KMS-11 (cell line): ENCODE results near the gene RPS19.

Source experiments
- H2AFZ ChIP-seq: fragments of 200-600 bp; sonication (generic); 2 replicates; pipeline ENCODE4 v1.6.1; 2016; ENCODE audit warnings: antibody characterized with exemption, mixed run types, low read depth
- H3K27ac ChIP-seq: fragments of 200-600 bp; sonication (generic); 2 replicates; pipeline ENCODE4 v1.6.1; 2016; ENCODE audit warnings: mild to moderate bottlenecking, mixed run types
- H3K27me3 ChIP-seq: fragments of 200-600 bp; sonication (generic); 2 replicates; pipeline ENCODE4 v1.6.1; 2017; ENCODE audit warnings: mild to moderate bottlenecking, low read depth, mixed run types, moderate library complexity; ENCODE audit not compliant: insufficient read depth
- H3K36me3 ChIP-seq: fragments of 200-600 bp; sonication (generic); 2 replicates; pipeline ENCODE4 v1.6.1; 2017; ENCODE audit warnings: mild to moderate bottlenecking, mixed run types; ENCODE audit not compliant: insufficient read depth
- H3K4me1 ChIP-seq: fragments of 200-600 bp; sonication (generic); 2 replicates; pipeline ENCODE4 v1.6.1; 2016; ENCODE audit warnings: mild to moderate bottlenecking, low read depth, mixed run types; ENCODE audit not compliant: poor library complexity, severe bottlenecking
- H3K4me2 ChIP-seq: fragments of 200-600 bp; sonication (generic); 2 replicates; pipeline ENCODE4 v1.7.0; 2016; ENCODE audit warnings: mild to moderate bottlenecking, mixed run types
- H3K4me3 ChIP-seq: fragments of 200-600 bp; sonication (generic); IDR thresholded peaks from 2 replicates; pipeline ENCODE4 v1.6.1; 2017; ENCODE audit warnings: low read depth, low read length, mixed read lengths; ENCODE audit not compliant: insufficient read depth
- H3K79me2 ChIP-seq: fragments of 200-600 bp; sonication (generic); 2 replicates; pipeline ENCODE4 v1.6.1; 2016; ENCODE audit warnings: low read depth, mixed run types; ENCODE audit not compliant: insufficient read depth
- H3K9ac ChIP-seq: fragments of 200-600 bp; sonication (generic); 2 replicates; pipeline ENCODE4 v1.6.1; 2016; ENCODE audit warnings: mild to moderate bottlenecking, mixed run types
- H4K20me1 ChIP-seq: fragments of 200-600 bp; sonication (generic); 2 replicates; pipeline ENCODE4 v1.6.1; 2016; ENCODE audit warnings: mild to moderate bottlenecking, mixed run types; ENCODE audit not compliant: insufficient read depth
- CTCF ChIP-seq: fragments of 200-600 bp; sonication (generic); conservative IDR thresholded peaks from 2 replicates; pipeline ENCODE4 v1.6.1; 2017; ENCODE audit warnings: low read depth, mild to moderate bottlenecking, antibody characterized with exemption, low read length, moderate library complexity, mixed read lengths

RPS19 gene

DNA sequence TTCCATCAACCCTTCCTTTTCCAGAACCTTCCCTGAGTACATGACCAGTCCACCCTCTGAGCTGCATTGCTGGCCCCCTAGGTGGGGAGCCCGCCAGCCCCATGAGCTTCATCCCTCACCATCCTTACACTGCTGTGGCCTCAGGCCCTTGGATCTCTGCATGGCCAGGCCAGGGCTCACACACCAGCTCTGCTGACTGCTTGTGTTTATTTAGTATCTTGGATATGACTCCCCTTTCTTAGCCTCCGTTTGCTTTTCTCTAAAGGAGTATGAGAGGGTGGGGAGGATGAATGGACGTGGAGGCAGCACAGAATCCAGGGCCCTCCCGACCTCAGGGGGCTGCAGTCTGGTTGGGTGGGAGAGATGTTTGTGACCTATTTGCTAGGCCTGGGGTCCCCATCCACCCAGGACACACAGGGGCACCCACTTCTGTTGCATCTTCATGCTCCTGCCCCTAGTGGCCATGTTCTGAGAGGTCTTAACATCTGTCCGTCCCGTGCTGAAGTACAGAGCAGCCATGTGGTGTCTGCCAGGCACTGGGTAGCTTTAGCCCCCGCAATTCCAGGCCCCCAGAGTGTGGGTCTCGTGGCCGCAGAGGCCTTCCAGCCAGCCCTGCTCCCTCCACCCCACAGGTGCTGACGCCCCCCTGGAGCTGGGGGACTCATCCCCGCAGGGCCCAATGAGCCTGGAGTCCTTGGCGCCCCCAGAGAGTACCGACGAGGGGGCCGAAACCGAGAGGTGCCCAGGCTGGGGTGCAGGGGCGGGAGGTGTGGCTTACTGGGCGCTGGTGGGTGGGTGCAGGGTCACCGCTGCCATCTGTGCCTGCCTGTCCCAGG lies 35.9 kb downstream of the RPS19 start:
- H3K9ac ChIP-seq, result no peak overlapping the region
- H3K4me2 ChIP-seq, result no peak overlapping the region
- H4K20me1 ChIP-seq, result no peaks in the 10 kb centered on the region
- H3K27me3 ChIP-seq, result no peaks in the 10 kb centered on the region
- no peak overlapping the region for H2AFZ ChIP-seq
- no peaks in the 10 kb centered on the region for H3K4me1 ChIP-seq
- H3K4me3 ChIP-seq, result no peak overlapping the region
- no peaks in the 10 kb centered on the region; the same call in 1 of the 2 replicates for H3K36me3 ChIP-seq
- TF ChIP-seq CTCF, result peak; percentile 50
- H3K79me2 ChIP-seq, result no peaks in the 10 kb centered on the region
- no peak overlapping the region for H3K27ac ChIP-seq

- Histone ChIP-seq H3K27ac (no peak overlapping the region), H3K4me2 (no peak overlapping the region), H3K4me1 (no peaks in the 10 kb centered on the region), H3K4me3 (no peak overlapping the region), H4K20me1 (no peaks in the 10 kb centered on the region), H2AFZ (no peak overlapping the region), H3K27me3 (no peaks in the 10 kb centered on the region), H3K9ac (no peak overlapping the region), H3K36me3 (no peaks in the 10 kb centered on the region; the same call in 1 of the 2 replicates), H3K79me2 (no peaks in the 10 kb centered on the region)
- TF ChIP-seq CTCF, result no peak
Measured at GRCh38 chr19:41896581-41896942, 36.5 kb downstream of the RPS19 start.

DNA sequence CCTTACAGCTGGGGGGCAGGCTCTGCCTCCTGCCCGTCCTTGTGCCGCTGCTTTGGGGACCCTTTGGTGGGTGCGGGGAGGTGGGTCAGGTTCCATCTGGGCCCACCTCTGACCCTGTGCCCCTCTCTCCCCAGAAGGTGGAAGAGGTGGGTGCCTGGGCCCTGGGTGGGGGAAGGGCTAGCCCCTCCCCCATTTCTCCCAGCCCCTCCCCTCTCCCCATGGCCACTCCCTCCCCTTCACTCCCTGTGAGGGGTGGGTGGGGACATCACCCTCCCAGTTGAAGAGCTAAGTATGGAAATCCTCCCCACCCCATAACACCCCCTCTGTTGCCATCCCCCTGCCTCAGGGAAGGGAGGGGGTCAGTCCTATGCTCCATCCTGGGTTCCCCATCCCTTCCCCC lies 37.1 kb downstream of the RPS19 start:
- no peaks in the 10 kb centered on the region; the same call in 1 of the 2 replicates for H3K36me3 ChIP-seq
- no peak for TF ChIP-seq CTCF

GRCh38 chr19:41897820-41898219 lies 37.8 kb downstream of the RPS19 start:
- H4K20me1 ChIP-seq, result no peaks in the 10 kb centered on the region
- H2AFZ ChIP-seq, result no peak overlapping the region
- no peaks in the 10 kb centered on the region for H3K4me1 ChIP-seq
- no peaks in the 10 kb centered on the region; the same call in 1 of the 2 replicates for H3K36me3 ChIP-seq
- no peaks in the 10 kb centered on the region for H3K79me2 ChIP-seq
- no peak overlapping the region for H3K4me3 ChIP-seq
- H3K27me3 ChIP-seq, result no peaks in the 10 kb centered on the region
- H3K9ac ChIP-seq, result no peak overlapping the region
- H3K27ac ChIP-seq, result no peak overlapping the region
- no peak for TF ChIP-seq CTCF
- no peak overlapping the region for H3K4me2 ChIP-seq

More for the DNA sequence above, 37.1 kb downstream of the RPS19 start:
- Histone ChIP-seq H3K27me3 (no peaks in the 10 kb centered on the region), H4K20me1 (no peaks in the 10 kb centered on the region), H3K4me2 (no peak overlapping the region), H3K27ac (no peak overlapping the region), H3K79me2 (no peaks in the 10 kb centered on the region), H3K9ac (no peak overlapping the region), H3K4me3 (no peak overlapping the region), H2AFZ (no peak overlapping the region), H3K4me1 (no peaks in the 10 kb centered on the region)
